D721Med (cell line): Measurements from ENCODE around the gene CDC5L.

Source experiments
- DNase-seq: peaks from one replicate; pipeline ENCODE4 v3.0.0; 2011; ENCODE audit warnings: low spot score; ENCODE audit not compliant: insufficient read length
- FAIRE-seq: peaks from 2 replicates; lab custom pipeline; 2011; peaks lifted over from hg19 to GRCh38; lab: Jason Lieb, UNC
- TF ChIP-seq, protein P1 (sequence below): IDR thresholded peaks from 2 replicates; pipeline ENCODE4 v1.5.1; 2012; ENCODE audit warnings: mild to moderate bottlenecking, control low read depth; ENCODE audit not compliant: insufficient read depth; ENCODE audit errors: missing control alignments

CDC5L gene

DNA sequence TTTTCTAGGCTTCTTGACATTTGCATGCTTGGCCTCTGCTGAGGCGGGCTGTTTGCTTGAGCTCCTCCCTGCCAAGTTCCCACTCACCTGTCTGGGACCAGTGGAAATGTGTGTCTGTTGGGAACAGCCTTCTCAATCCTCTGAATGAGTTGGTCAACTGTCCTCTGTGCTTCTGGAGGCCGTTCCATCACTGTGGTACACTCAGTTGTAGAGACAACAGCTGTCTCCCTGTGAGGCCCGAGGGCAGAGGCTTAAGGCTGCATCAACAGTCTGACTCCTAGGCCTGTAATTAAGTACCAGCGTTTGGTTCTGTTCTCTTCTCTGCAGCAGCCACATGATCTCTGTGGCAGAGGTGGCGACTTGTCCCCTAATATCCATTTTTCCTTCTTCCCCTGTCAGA, 110.9 kb downstream of the CDC5L start:
- TF ChIP-seq, protein P1, sequence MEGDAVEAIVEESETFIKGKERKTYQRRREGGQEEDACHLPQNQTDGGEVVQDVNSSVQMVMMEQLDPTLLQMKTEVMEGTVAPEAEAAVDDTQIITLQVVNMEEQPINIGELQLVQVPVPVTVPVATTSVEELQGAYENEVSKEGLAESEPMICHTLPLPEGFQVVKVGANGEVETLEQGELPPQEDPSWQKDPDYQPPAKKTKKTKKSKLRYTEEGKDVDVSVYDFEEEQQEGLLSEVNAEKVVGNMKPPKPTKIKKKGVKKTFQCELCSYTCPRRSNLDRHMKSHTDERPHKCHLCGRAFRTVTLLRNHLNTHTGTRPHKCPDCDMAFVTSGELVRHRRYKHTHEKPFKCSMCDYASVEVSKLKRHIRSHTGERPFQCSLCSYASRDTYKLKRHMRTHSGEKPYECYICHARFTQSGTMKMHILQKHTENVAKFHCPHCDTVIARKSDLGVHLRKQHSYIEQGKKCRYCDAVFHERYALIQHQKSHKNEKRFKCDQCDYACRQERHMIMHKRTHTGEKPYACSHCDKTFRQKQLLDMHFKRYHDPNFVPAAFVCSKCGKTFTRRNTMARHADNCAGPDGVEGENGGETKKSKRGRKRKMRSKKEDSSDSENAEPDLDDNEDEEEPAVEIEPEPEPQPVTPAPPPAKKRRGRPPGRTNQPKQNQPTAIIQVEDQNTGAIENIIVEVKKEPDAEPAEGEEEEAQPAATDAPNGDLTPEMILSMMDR, result no peak
- no peak for FAIRE-seq
- no peak for DNase-seq

GRCh38 chr6:44499609-44500008, 112.1 kb downstream of the CDC5L start:
- FAIRE-seq (no peak), DNase-seq (no peak)
- TF ChIP-seq, protein P1, result no peak
